Uterus (tissue), 2 donors: ENCODE measurements around the gene TSKU.

Experiments
- CTCF ChIP-seq, 4 experiments: fragments of 200-600 bp in 2 of 4; fragments of 450-650 bp in 2 of 4; sonication (generic) in 2 of 4; IDR thresholded peaks; one replicate each; pipeline ENCODE4 v1.5.1; 2016 to 2019; ENCODE audit warnings: antibody characterized with exemption in 4 of 4, mild to moderate bottlenecking in 2 of 4, moderate library complexity in 1 of 4
- POLR2A ChIP-seq, 2 donors: fragments of 450-650 bp; IDR thresholded peaks; one replicate each; pipeline ENCODE4 v1.6.1; 2016; ENCODE audit warnings: antibody characterized with exemption in 2 of 2, mild to moderate bottlenecking in 1 of 2, moderate library complexity in 1 of 2

GRCh38 chr11:76766521-76766920 is 16.6 kb upstream of the TSKU start:
- TF ChIP-seq CTCF (IDR thresholded peaks at IDR 0.05) (no peak), POLR2A (IDR thresholded peaks at IDR 0.05) (no peak)
